Mononuclear cell (primary cell): ENCODE results near the gene EIF3L. TPM values are rescaled to one million over a fixed set of nuclear protein-coding genes. Genes with fewer than 3 reads are reported as not detected.

Experiments
- H3K27me3 ChIP-seq: 2 replicates; pipeline ENCODE4 v1.6.0; 2011; ENCODE audit warnings: low read length, control low read depth; ENCODE audit not compliant: insufficient read depth
- H3K4me1 ChIP-seq: 2 replicates; pipeline ENCODE4 v1.5.1; 2011; ENCODE audit warnings: mild to moderate bottlenecking, low read length, control low read depth; ENCODE audit not compliant: insufficient read depth
- H3K4me3 ChIP-seq: 2 replicates; pipeline ENCODE4 v1.5.1; 2011; ENCODE audit warnings: mild to moderate bottlenecking, low read length, moderate library complexity
- H3K9me3 ChIP-seq: 2 replicates; pipeline ENCODE4 v1.5.1; 2011; ENCODE audit warnings: low read depth, mild to moderate bottlenecking, control low read depth, low read length
- total RNA-seq: library from RNA; depleted of rRNA; stranded (reverse); fragments of >200 nt; gene quantifications from one replicate; pipeline ENCODE4 v1.2.3, GENCODE V29; 2012

EIF3L gene
- total RNA-seq, 1 donor: 516 TPM

- Histone ChIP-seq H3K4me3 (no peak overlapping the region), H3K9me3 (no peaks in the 10 kb centered on the region), H3K4me1 (peaks cover 14% of the 10 kb centered on the region), H3K27me3 (no peaks in the 10 kb centered on the region)
Observed at GRCh38 chr22:37898441-37899181, 49.4 kb downstream of the EIF3L start.

GRCh38 chr22:37904572-37905533, 55.6 kb downstream of the EIF3L start:
- Histone ChIP-seq H3K4me3 (no peak overlapping the region), H3K4me1 (peaks cover 23% of the 10 kb centered on the region), H3K27me3 (no peaks in the 10 kb centered on the region), H3K9me3 (no peaks in the 10 kb centered on the region)

- Histone ChIP-seq H3K27me3 (no peaks in the 10 kb centered on the region), H3K9me3 (no peaks in the 10 kb centered on the region), H3K4me3 (peak within 1 kb of the TSS; percentile 50), H3K4me1 (peaks cover 23% of the 10 kb centered on the region)
Observed at GRCh38 chr22:37905534-37906363, 56.5 kb downstream of the EIF3L start, which contains the start of gene MICALL1. Gene MICALL1, plus strand, starts transcription at chr22:37906297. Its CDS starts 126 bp downstream, at chr22:37906423.

GRCh38 chr22:37906364-37907008, 57.3 kb downstream of the EIF3L start:
- Histone ChIP-seq H3K4me3 (peak overlapping the region; percentile 50), H3K27me3 (no peaks in the 10 kb centered on the region), H3K4me1 (peaks cover 23% of the 10 kb centered on the region)

DNA sequence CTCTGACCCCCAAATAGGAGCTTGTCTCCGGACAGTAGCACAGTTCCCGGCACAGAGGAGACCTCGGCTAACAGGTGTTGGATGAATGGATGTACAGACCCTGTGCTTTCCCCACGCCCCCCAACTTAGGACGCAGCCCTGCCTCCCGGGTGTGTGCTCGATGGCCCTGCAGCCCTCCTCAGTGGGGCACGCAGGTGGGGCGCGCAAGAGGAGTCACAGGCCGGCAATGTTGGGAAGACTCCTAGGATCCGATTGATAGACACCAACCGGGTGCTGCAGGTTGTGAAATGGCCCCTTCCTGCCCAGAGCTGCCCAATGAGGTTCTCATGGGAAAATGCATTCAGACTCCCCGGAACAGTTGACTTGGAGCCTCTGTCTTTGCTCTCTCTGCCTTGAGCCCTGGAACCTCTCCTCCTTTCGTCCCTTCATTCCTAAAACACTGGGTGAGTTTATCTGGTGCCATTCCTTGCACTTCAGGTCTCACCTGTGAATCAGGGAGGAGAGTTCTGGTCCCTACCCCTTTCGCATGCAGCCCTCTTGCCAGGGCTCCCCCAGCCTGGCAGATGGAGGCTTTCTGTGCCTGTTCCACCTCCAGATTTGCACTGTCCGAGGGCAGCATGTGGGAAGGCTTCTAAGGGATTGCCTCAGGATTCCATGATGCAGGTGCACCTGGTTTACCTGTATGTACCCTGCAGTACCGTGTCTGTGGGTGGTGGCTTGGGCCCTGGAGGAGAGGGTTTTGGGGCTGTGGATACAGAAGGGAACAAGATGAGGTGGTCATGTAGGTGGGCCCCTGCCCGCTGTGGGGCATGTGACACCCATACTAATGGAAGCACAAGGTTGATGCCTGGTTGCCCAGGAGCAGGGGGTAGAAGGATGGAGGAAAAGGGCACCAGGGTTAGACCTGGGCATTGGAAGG, 58.1 kb downstream of the EIF3L start:
- Histone ChIP-seq H3K9me3 (no peaks in the 10 kb centered on the region), H3K27me3 (no peaks in the 10 kb centered on the region), H3K4me1 (peaks cover 23% of the 10 kb centered on the region), H3K4me3 (peak overlapping the region; percentile 50)

More at GRCh38 chr22:37906364-37907008, 57.3 kb downstream of the EIF3L start:
- no peaks in the 10 kb centered on the region for H3K9me3 ChIP-seq

GRCh38 chr22:37909766-37910165, 60.5 kb downstream of the EIF3L start:
- Histone ChIP-seq H3K4me1 (peaks cover 23% of the 10 kb centered on the region), H3K4me3 (no peak overlapping the region), H3K27me3 (no peaks in the 10 kb centered on the region), H3K9me3 (no peaks in the 10 kb centered on the region)

DNA sequence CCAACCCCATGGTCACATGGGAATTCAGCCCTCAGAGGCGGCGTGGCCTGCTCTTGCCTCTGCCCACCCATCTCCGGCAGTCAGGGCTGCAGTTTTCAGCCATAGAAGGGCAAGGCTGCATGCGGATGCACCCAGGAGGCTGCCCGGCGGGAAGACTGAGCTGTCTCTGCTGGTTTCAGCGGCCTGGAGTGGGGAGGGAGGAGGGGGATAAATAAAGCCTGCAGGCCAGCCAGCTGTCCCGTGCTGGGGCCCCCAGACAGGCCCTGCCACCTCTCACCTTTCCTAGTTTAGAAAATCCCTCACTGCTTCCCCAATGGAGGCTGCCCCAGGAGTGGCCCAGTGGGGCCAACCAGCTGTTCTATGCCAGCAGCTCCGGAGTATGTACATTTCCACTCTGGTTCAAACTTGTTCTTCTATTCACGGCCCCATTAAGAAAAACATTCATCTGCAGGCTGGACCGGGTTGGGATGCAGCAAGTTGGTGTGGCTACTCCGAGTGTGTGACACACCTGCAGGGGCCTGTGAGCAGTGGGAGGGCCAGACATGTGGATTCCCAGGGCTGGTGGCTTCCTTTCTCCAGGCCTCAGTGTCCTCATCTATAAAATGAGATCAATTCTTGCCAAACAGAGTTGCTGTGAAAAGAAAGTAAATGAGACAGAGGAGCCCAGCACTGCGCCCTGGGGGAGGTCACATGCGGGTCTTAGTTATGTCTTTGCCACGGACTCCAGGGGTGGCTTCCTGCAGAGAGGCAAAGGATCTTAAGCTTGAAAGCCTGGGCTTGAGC, 61.9 kb downstream of the EIF3L start:
- peaks cover 13% of the 10 kb centered on the region for H3K4me1 ChIP-seq
- no peaks in the 10 kb centered on the region for H3K9me3 ChIP-seq
- no peak overlapping the region for H3K4me3 ChIP-seq
- no peaks in the 10 kb centered on the region for H3K27me3 ChIP-seq

DNA sequence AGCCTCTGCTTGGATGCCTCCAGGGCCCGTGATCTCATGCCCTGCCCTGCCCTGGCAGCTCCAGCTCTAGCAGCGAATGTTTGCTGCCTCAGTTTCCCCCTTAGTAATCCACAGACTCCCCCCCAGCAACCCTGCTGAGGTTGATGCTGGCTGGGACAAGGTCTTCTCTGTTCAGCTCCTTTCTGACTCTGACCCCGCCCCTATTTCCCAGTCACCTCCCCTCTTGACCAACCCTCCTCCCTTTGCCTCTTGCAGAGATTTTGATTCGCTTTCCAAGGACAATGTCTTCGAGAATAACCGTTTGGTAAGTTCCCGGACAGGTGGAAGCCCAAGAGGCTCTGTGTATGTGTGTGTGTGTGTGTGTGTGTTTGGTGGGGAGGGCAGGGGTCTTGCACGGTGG, 62.5 kb downstream of the EIF3L start:
- peaks cover 13% of the 10 kb centered on the region for H3K4me1 ChIP-seq
- H3K27me3 ChIP-seq: no peaks in the 10 kb centered on the region
- no peaks in the 10 kb centered on the region for H3K9me3 ChIP-seq

GRCh38 chr22:37912171-37912570, 63.0 kb downstream of the EIF3L start:
- Histone ChIP-seq H3K4me1 (peaks cover 8% of the 10 kb centered on the region), H3K4me3 (no peak overlapping the region), H3K27me3 (no peaks in the 10 kb centered on the region), H3K9me3 (no peaks in the 10 kb centered on the region)

More for the DNA sequence above, 62.5 kb downstream of the EIF3L start:
- no peak overlapping the region for H3K4me3 ChIP-seq

GRCh38 chr22:37913233-37913721, 64.1 kb downstream of the EIF3L start:
- H3K4me3 ChIP-seq: no peak overlapping the region
- no peaks in the 10 kb centered on the region for H3K9me3 ChIP-seq
- H3K27me3 ChIP-seq: no peaks in the 10 kb centered on the region
- no peaks in the 10 kb centered on the region for H3K4me1 ChIP-seq

GRCh38 chr22:37916311-37916710, 67.1 kb downstream of the EIF3L start:
- no peaks in the 10 kb centered on the region for H3K9me3 ChIP-seq
- no peak overlapping the region for H3K4me3 ChIP-seq
- no peaks in the 10 kb centered on the region for H3K27me3 ChIP-seq
- peaks cover 9% of the 10 kb centered on the region for H3K4me1 ChIP-seq

DNA sequence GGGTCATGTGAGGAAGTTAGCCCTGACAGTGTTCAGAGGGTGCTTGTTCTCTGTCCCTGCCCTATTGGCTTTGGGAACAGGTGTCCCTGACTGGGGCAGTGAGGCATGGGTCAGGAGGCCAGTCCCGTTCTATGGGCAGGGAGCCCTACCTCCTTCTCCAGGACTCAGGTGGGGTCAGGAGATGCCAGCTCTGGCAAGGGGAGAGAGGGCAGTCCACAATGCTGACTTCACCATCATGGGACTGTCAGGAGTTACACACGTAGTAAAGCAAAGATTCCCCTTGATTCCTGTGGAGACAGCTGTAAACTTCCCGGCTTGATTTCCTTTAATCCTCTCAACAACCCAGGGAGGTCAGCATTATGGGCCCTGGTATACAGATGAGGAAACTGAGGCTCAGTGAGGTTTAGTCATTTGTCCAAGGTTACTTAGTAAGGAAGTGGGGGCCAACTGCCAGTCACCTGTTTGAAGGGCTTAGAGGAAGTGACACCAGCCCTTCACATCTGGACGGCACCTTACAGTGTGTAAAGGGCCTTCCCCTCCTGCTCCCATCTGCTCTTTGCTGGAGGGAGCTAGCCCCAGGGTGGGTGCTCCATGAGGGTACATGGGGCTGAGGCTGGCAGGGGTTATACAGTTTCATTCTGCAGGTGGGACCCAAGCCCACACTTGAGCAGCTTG, 68.8 kb downstream of the EIF3L start:
- H3K9me3 ChIP-seq: no peaks in the 10 kb centered on the region
- peaks cover 9% of the 10 kb centered on the region for H3K4me1 ChIP-seq
- H3K4me3 ChIP-seq: no peak overlapping the region
- no peaks in the 10 kb centered on the region for H3K27me3 ChIP-seq
